GM18909 (cell line): ENCODE results near the gene ARL8B.
"Not testable (repeated sequence)": the region's sequence is repeated elsewhere in the genome, so short reads cannot be mapped to it uniquely, and the experiment has no call there.

Experiments
- ATAC-seq: cut with Tn5 transposase; IDR thresholded peaks from one replicate; pipeline ENCODE4 v1.9.1; 2021; ENCODE audit warnings: mild to moderate bottlenecking; ENCODE audit not compliant: unreplicated experiment, poor library complexity

Gene ARL8B

DNA sequence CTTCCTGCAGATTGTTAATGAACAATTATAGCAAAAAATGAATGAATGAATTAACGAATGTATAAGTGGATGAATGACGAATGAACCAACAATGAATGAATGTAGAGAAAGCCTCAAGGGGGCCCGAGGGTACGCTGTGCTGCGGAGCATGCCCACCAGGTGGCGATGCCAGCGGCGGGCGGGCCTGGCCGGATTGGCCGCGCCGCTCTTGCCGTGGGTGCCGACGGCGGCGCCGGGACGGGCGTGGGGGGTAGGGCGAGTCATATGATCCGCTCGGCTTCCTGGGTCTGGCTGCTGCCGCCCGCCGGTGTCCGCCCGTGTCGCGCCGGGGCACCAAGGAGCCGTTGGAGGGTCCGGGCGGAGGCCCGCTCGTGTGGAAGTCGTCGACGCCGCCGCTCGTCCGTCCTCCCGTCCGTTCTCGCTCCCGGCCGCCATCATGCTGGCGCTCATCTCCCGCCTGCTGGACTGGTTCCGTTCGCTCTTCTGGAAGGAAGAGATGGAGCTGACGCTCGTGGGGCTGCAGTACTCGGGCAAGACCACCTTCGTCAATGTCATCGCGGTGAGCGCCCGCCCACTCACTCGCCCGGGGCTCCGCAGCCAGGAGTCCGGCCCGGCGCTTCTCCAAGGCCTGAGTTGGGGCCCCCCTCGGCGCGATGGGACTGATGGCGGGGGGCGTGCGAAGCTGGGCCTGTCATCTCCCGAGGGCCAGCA is at the start of gene ARL8B:
ARL8B (plus strand) TSS at position 263 of the 711 bp plus-strand sequence; CDS start at position 437, 174 bp downstream.
- ATAC-seq = peak; percentile 99

DNA sequence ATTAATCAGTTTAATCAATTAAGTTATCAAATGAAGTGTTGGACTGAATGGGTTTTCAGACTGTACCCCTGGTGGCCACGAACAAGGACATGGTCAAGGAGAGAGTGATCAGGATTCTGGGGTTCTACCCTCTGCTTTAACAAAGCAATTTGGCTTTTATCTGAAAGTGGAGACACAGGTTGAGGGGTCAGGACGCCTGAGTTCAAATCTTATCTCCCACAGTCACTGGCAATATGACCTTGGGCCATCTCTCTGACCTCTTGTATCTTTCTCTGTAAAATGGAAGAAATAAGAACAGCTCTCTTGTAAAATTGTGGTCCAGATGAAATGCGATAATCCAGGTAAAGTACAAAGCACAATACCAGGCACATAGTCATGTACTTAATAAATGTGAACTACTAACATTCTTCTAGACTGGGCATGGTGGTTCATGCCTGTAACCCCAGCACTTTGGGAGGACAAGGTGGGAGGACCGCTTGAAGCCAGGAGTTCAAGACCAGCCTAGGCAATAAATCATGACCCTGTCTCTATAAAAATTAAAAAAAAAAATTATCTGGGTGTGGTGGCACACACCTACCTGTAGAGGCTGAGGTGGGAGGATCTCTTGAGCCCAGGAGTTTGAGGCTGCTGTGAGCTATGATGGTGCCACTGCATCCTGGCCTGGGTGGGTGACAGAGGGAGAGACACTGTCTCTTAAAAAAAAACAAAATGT is 48.6 kb upstream of the ARL8B start:
- no peak for ATAC-seq

DNA sequence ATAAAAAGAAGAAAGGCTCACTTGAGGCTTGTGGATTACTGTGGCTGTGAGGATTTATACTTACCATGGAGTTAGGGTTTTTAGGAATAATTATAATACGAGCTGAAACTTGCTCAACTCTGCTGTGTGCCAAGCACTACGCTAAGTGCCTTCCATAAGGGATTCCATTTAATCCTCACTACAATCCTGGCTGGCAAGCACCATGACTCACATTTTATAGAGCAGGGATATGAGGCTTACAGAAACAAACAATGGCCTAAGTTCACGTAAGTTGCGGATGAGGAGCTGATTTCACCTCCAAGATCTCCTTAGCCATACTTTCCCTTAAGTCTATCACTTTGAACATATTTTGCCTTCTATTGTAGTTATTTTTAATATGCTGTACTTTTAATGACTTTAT is 43.9 kb upstream of the ARL8B start:
- no peak for ATAC-seq

DNA sequence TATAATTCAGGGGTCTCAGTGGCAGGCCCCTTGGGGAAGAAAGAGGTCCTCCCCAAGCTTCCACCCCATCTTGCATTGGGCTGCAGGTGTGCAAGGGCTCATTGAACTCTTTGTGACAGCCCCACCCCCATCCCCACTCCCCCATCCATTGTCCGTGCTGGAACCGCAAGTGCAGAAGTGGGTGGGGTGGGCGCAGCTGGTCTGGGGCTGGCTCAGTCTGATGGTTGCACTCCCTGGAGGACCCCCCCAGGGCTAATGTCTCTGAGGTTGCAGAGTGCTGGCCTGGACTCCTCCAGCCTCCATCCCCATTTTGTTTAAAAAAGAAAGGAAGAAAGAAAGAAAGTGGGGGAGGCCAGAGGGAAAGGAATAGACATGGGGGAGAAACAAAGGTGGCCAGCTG is 42.3 kb upstream of the ARL8B start:
- ATAC-seq = no peak

DNA sequence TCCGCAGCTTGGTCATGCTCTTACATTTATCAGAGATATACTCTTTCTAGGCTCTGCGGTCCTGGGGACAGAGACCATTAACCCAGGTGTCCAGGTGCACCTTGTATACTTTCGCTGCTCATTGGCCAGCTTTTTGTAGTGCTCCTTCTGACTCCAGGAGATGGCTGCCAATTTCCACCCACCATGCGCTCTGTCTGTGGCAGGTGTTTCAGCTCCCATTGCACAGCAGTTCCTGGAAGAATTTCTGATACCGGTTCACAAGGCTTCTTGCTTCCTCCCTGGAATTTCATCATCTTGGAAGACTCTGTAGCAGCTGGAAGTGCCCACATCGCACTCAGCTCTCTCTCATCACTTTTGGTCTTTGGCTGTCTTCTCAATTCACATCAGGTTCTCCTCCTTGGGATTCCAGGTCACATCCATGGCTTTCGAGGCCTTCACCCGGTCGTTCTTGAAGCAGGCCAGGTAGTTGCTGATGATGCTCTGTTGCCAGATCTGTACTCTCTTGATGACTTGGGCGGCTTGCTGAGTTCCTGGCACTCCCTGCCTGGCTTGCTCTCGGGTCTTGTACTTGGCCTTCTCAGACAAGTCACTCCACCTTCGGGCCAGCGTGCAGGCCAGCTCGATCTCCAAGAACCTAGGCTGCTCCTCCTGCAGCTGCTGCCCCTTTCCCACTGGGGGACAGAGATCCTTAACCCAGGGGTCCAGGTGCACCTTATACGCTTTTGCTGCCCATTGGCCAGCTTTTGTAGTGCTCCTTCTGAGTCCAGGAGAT is 41.1 kb upstream of the ARL8B start:
- no peak for ATAC-seq

DNA sequence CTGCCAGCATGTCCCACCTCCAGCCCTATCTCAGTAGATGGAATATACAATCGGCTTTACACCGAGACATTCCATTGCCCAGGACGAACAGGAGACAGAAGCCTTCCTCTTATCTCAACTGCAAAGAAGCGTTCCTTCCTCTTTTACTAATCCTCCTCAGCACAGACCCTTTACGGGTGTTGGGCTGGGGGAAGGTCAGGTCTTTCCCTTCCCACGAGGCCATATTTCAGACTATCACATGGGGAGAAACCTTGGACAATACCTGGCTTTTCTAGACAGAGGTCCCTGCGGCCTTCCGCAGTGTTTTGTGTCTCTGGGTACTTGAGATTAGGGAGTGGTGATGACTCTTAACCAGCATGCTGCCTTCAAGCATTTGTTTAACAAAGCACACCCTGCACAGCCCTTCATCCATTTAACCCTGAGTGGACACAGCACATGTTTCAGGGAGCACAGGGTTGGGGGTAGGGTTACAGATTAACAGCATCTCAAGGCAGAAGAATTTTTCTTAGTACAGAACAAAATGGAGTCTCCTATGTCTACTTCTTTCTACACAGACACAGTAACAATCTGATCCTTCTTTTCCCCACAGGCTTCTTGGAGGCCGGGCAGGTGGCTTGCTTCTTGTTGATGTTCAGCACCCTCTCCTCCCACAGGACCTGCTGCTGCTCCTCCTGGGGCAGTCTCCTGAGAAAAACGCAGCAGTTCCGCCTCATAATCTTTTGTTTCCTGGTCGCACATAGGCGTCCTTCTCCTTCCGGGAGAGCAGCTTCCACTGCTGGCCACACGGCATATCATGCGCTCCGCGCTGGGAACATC is 39.9 kb upstream of the ARL8B start:
- ATAC-seq = not testable (repeated sequence)

DNA sequence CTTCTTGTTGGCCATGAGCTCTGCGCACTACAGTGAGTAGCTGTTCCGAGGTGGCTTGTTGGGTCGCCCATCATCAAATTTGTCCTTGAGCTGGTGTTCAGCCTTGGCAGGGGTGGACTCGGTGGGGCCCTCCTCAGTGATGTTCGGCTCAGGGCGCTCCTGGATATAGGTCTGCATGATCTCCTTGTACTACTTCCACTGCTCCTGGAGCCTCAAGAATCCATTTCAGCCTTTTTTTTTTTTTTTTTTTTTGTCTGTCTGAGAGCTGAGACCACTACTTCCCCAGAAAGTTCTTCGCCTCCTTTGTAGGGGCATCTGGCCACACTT is 39.3 kb upstream of the ARL8B start:
- no peak for ATAC-seq

DNA sequence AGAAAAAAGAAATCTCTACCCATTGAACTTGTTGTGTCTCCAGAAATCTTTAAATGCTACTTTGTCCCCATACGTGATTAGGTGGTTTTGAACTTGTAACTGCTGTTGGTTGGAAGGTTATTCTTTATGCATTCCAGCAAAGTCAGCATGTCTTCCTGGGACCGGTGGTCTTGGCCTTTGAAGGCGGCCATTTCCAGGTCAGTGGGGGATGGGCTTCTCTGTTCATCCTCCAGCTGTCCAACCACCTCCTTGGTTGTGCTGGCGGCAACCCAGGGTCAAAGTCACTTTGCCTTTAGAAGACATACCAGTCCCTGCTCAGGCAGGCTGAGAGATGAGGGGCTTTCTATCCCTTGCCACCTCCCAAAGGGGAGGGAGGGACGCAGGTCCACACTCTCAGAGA is 37.9 kb upstream of the ARL8B start:
- no peak for ATAC-seq

DNA sequence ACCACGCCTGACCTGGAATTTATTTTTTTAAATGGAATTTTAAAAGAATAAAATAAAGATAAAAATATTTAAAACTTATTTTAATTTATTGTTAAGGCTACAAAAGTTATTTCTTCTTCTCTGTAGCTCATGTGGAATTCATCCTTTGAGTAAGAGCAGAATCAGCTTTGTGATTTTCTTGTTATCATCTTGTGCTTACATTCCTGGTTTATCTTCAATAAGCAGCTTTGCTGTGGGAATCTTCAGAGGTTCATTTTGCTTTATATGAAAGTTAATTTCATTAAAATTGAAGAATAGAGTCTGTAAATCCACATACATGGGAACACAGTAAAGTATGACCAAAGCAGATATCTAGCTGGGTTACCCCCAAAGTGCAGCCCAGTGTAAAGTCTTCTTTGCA is 35.4 kb upstream of the ARL8B start:
- no peak for ATAC-seq

DNA sequence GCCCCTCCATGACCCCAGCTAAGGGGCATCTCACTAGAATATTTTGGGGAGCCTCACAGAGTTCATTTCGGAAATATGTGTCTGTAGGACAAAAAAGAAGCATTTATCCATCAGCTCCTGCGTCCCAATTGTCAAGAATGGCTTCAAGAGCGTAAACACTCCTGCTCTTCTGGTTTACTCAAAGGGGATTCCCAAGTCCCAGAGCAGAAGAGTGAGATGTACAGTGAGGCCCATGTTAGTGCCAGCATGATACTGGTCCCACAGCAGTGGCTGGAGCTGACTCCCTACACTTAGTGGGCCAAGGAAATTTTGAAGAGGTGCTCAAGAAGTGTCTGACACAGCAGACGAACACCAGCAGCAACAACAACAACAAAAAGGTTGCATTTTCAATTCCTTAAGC is 34.9 kb upstream of the ARL8B start:
- no peak for ATAC-seq

DNA sequence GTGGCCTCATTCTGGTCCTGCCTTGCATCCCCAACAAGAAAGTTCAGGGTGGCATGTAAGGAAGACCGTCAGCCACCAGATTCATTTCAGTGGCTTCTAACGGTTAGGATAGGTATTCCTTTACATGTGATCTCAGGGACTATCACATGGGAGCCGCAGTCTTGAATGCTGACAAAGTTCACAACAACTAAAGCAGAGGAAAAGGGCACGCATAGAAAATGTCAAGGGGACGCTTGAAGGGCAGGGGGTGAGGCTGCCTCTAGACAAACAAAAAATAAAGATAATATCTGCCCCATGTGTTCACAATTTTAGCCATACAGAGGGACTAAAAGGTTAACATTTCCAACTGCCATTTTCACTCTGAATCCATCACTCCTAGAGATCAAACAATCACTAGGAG is 31.9 kb upstream of the ARL8B start:
- ATAC-seq = no peak

DNA sequence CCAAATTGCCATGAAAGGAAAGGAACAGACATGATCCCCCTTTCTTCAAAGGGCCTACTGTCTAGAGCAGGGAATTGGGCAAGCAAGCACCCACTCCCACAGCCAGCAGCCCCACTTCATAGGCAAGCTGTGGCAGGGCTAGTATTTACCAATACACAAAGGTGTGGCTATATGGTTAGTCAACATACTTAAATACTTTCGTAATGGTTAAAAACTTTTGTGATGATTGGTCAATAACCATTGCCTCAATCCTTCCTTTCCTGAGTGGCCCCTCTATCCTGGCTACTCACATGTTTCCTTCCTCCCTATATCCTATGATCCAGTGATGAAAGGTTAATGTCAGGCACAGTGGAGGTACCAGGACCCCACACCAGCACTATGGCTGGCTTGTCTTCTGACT is 30.1 kb upstream of the ARL8B start:
- ATAC-seq = no peak

DNA sequence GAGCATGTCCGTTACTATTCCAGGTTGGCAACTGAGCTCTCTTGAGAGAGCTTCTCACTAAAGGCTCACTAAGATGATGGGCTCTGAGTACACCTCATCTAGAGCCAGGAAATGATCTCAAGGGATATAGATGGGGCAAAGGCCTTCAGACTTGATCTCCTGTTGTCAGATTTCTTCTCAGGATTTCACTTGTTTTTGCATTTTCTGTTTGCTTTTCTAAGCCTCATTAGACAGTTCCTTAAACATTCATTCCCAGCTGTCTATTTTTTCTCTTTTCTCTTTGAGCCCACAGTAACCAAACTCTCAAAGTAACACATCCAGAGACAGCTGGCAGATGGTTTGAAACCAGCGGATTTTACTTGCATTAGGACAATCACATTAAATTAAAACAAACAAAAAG is 28.4 kb upstream of the ARL8B start:
- ATAC-seq = no peak

DNA sequence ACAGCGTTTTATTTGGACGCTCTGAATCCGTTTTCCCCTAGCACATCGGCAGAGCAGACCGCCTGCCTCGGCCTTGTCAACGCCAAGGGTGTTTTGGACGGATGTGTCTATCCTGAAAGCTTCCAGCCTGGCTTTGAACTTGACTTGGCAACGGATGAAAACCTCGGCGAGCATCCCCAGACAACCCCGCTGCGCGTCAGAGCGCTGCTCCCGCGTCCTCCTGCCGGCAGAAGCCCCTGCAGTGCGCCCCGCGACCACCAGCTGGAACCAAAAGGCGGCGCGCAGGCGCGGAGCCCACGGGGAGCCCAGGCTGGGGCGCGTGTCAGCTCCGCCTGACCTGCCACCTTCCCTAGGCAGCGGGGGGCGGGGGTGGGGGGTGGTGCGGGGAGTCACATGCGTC is 26.2 kb upstream of the ARL8B start:
- no peak for ATAC-seq

DNA sequence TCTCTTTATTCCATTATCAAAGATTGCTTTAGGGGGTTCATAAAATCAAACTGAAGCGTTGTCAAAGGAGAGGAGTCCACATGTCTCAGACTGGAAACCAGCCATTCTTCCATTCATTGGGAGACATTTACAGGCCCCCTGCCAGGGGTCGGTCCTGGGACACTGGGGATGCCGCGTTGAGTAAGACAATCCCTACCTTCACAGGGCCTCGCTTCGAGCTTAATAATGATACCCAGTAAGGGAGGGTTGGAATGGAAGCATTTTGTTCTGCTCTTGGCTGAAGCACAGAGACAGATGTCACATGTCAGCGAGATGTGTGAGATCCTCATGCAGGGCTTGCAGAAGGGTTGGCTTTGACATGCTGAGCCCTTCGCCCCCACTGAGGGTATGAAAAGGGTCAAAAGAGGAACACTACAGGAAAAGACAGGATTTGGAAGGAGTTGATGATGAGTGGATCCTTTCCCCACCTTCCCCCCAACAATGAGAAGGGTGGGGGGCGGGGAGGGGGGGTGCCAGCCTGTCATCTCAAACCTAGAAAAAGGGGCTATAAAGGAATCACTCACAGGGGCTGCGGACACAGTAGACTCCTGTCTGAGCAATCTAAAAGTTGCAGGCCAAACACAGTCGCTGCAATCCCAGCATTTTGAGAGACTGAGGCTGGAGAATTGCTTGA is 25.6 kb upstream of the ARL8B start:
- ATAC-seq = no peak

DNA sequence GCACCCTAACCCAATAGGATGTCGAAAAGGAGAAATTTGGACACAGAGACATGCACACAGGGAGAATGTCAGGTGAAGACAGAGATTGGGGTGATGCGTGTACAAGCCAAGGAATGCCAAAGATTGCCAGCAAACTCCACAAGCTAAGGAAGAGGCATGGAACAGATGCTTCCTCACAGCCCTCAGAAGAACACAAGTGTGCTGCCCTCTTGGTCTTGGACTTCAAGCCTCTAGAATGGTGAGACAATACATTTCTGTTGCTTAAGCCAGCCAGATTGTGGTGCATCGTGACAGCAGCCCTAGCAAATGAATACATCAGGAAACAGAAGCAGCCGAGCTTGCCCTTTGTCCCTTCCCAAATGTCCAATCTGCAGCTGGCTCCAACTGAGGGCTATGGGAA is 23.7 kb upstream of the ARL8B start:
- ATAC-seq = no peak

DNA sequence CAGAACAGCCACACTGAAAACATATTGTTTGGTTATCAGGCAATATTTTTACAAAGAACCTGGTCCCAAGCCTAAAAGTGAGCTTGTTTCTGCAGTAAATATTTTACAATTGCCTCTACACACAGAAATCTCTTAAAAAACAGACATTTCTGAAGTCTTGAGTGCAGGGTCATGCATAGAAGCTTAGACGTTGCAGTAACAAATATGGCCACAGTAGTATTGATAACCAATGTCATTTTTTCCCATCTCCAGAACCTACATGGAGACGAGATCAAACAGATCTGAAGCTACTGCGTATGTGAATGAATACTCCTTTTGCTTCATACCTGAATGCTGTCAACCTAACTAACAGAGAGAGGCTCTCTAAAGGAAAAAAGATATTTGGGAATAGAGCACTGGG is 19.6 kb upstream of the ARL8B start:
- no peak for ATAC-seq

DNA sequence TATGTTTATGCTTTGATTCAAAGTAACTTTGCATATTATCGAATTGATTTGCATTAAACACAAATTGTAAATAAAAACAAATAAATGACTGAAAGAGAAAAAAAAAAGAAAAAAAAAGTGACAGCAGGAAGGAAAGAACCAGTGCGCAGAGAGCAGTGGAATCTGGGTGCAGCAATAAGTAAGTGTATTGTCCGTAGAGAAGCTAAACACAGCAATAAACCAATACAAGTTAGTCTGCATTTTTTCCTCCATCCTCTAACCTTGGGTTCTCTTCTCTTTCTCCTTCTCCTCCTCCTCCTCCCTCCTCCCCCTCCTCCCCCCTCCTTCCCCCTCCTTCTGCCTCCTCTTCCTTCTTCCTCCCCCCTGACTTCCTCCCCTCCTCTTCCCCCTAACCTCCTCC is 18.3 kb upstream of the ARL8B start:
- no peak for ATAC-seq

DNA sequence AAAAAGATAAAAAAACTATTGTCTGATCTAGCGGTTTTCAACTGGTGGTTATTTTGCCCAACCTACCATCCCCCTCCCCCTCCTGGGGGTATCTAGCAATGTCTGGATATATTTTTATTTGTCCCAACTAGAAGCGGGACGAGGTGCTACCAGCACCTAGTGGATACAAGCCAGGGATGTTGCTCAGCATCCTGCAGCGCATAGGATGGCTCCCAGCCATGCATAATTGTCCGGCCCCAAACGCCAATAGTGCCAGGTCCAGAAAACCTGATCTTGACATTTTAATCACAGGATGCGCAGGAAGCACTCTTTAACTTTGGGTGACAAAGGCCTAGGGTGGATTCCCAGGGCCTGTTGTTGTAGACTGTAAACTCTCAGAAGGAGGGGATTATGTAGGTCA is 17.0 kb upstream of the ARL8B start:
- no peak for ATAC-seq

DNA sequence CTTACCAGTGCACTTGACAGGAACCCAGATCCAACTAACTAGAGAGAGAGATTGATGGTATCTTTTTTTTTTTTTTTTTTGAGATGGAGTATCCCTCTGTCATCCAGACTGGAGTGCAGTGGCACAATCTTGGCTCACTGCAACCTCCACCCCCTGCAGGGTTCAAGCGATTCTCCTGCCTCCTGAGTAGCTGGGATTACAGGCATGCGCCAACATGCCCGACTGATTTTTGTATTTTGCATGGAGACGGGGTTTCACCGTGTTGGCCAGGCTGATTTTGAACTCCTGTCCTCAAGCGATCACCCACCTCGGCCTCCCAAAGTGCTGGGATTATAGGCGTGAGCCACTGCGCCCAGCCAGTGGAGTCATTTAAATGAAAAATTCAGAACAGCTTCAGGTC is 15.7 kb upstream of the ARL8B start:
- not testable (repeated sequence) for ATAC-seq
